ENCODE measurements around the gene FMN2. TPM values are rescaled to one million over a fixed set of nuclear protein-coding genes. Genes with fewer than 3 reads are reported as not detected.

FMN2 gene
- not detected for total RNA-seq
- long read RNA-seq: 0 reads

- DNase-seq: no peak
- ATAC-seq: peak; percentile 18
- intact Hi-C loops (cut with micrococcal nuclease): no loop called here
Measured at GRCh38 chr1:240091614-240092300, at the start of gene FMN2. TSS of gene FMN2 (plus strand) at chr1:240091883. CDS start at chr1:240092110, 227 bp downstream.

GRCh38 chr1:240044620-240045019 is 47.1 kb upstream of the FMN2 start:
- no peak for ATAC-seq
- intact Hi-C loops (cut with micrococcal nuclease): no loop called here
- DNase-seq: no peak

GRCh38 chr1:240046000-240046399 is 45.7 kb upstream of the FMN2 start:
- no peak for ATAC-seq
- intact Hi-C loops (cut with micrococcal nuclease): no loop called here
- no peak for DNase-seq

- no peak for ATAC-seq
- DNase-seq: no peak
- intact Hi-C loops (cut with micrococcal nuclease): no loop called here
Measured at GRCh38 chr1:240054109-240054701, 37.5 kb upstream of the FMN2 start.

- intact Hi-C loops (cut with micrococcal nuclease): no loop called here
- DNase-seq: no peak
- ATAC-seq: no peak
Measured at GRCh38 chr1:240055936-240056335, 35.7 kb upstream of the FMN2 start.

GRCh38 chr1:240056350-240056749 is 35.3 kb upstream of the FMN2 start:
- ATAC-seq (no peak), DNase-seq (no peak)
- intact Hi-C loops (cut with micrococcal nuclease): no loop called here

- intact Hi-C loops (cut with micrococcal nuclease): no loop called here
- DNase-seq (no peak), ATAC-seq (no peak)
Measured at GRCh38 chr1:240058049-240058448, 33.6 kb upstream of the FMN2 start.

GRCh38 chr1:240068961-240069360 is 22.7 kb upstream of the FMN2 start:
- intact Hi-C loops (cut with micrococcal nuclease): no loop called here
- no peak for ATAC-seq
- DNase-seq: no peak

- intact Hi-C loops (cut with micrococcal nuclease): no loop called here
- DNase-seq: no peak
- ATAC-seq: no peak
Measured at GRCh38 chr1:240070188-240070587, 21.5 kb upstream of the FMN2 start.

GRCh38 chr1:240073097-240073496 is 18.6 kb upstream of the FMN2 start:
- intact Hi-C loops (cut with micrococcal nuclease): no loop called here
- ATAC-seq: no peak
- DNase-seq: no peak

- intact Hi-C loops (cut with micrococcal nuclease): no loop called here
- DNase-seq (no peak), ATAC-seq (no peak)
Measured at GRCh38 chr1:240074422-240074821, 17.3 kb upstream of the FMN2 start.

GRCh38 chr1:240074908-240075307 is 16.8 kb upstream of the FMN2 start:
- intact Hi-C loops (cut with micrococcal nuclease): no loop called here

GRCh38 chr1:240084337-240084736 is 7.3 kb upstream of the FMN2 start:
- no peak for ATAC-seq
- DNase-seq: no peak
- intact Hi-C loops (cut with micrococcal nuclease): no loop called here

More at GRCh38 chr1:240074908-240075307, 16.8 kb upstream of the FMN2 start:
- ATAC-seq: no peak
- no peak for DNase-seq

- ATAC-seq: no peak
- intact Hi-C loops (cut with micrococcal nuclease): no loop called here
- DNase-seq: no peak
Measured at GRCh38 chr1:240084749-240085148, 6.9 kb upstream of the FMN2 start.

GRCh38 chr1:240086726-240087125 is 5.0 kb upstream of the FMN2 start:
- ATAC-seq (no peak), DNase-seq (no peak)
- intact Hi-C loops (cut with micrococcal nuclease): no loop called here

- ATAC-seq (no peak), DNase-seq (no peak)
- intact Hi-C loops (cut with micrococcal nuclease): no loop called here
Measured at GRCh38 chr1:240090014-240090413, 1.7 kb upstream of the FMN2 start.

- ATAC-seq: no peak
- no peak for DNase-seq
- intact Hi-C loops (cut with micrococcal nuclease): no loop called here
Measured at GRCh38 chr1:240090957-240091600, 604 bp upstream of the FMN2 start.

- intact Hi-C loops (cut with micrococcal nuclease): no loop called here
- ATAC-seq (peak; percentile 32), DNase-seq (no peak)
Measured at GRCh38 chr1:240092301-240093119, 827 bp downstream of the FMN2 start.

GRCh38 chr1:240093120-240093961 is 1.7 kb downstream of the FMN2 start:
- ATAC-seq: no peak
- intact Hi-C loops (cut with micrococcal nuclease): no loop called here
- DNase-seq: no peak

Measured in left ventricle myocardium superior (tissue), 1 donor.